Suprapubic skin (tissue), 4 donors: ENCODE results near the gene KRT9.

Experiments used
- POLR2A ChIP-seq, 2 donors: fragments of 450-650 bp; IDR thresholded peaks; one replicate each; pipeline ENCODE4 v1.6.1; 2017; ENCODE audit warnings: antibody characterized with exemption in 2 of 2, mild to moderate bottlenecking in 2 of 2, moderate library complexity in 2 of 2
- POLR2AphosphoS5 ChIP-seq, 3 donors: sonication (generic); formaldehyde crosslinking; IDR thresholded peaks; one replicate each; pipeline ENCODE4 v1.6.1; 2017; ENCODE audit warnings: antibody characterized with exemption in 3 of 3
- TF ChIP-seq, protein P1 (sequence below), 2 donors: fragments of 200-600 bp in 1 of 2; fragments of 450-650 bp in 1 of 2; sonication (generic) in 1 of 2; IDR thresholded peaks; one replicate each; pipeline ENCODE4 v1.5.1; 2016 to 2019; ENCODE audit warnings: antibody characterized with exemption in 2 of 2, mild to moderate bottlenecking in 1 of 2, moderate library complexity in 1 of 2

DNA sequence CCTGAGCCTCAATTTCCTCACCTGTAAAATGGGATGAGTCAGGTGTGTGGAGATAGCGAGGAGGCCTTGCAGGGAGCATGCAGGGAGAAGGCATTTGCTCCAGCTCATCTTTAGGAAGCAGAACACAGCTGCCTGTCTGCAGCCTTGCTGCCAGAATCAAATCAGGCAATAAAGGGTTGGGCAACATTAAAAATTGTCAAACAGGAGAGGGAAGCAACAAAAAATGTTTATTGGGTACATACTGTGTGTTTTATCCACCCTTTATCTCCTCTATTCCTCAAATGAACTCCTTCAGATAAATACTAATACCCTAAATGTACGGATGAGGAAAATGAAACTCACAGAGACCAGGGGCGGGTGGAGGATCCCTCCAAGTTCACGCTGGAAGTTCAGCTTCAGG, 28.5 kb upstream of the KRT9 start:
- TF ChIP-seq, protein P1, sequence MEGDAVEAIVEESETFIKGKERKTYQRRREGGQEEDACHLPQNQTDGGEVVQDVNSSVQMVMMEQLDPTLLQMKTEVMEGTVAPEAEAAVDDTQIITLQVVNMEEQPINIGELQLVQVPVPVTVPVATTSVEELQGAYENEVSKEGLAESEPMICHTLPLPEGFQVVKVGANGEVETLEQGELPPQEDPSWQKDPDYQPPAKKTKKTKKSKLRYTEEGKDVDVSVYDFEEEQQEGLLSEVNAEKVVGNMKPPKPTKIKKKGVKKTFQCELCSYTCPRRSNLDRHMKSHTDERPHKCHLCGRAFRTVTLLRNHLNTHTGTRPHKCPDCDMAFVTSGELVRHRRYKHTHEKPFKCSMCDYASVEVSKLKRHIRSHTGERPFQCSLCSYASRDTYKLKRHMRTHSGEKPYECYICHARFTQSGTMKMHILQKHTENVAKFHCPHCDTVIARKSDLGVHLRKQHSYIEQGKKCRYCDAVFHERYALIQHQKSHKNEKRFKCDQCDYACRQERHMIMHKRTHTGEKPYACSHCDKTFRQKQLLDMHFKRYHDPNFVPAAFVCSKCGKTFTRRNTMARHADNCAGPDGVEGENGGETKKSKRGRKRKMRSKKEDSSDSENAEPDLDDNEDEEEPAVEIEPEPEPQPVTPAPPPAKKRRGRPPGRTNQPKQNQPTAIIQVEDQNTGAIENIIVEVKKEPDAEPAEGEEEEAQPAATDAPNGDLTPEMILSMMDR (IDR thresholded peaks at IDR 0.05), result no peak
- TF ChIP-seq POLR2A (IDR thresholded peaks at IDR 0.05), result no peak
- TF ChIP-seq POLR2AphosphoS5 (IDR thresholded peaks at IDR 0.05), result no peak
